Measurements from ENCODE around the gene APOBR. TPM values are rescaled to one million over a fixed set of nuclear protein-coding genes. Genes with fewer than 3 reads are reported as not detected.
A peak's percentile ranks its signal among the peaks of the same experiment; 100 is the strongest.

Gene APOBR
- total RNA-seq, 1 experiment from 2014 or later, result 0.05 TPM

GRCh38 chr16:28492511-28492910, 1.9 kb upstream of the APOBR start:
- CTCF ChIA-PET, result interaction anchor here (0.7 kb wide), 2 partner anchors 57 to 436 kb away, joined by 3 read pairs; no protein-coding TSS in a partner anchor
- Histone ChIP-seq H3K4me3 (replicated peaks in 1 of 2; ENCODE audit: low read depth in 1 of 2, low read length in 2 of 2) (peak overlapping the region; percentile 92 to 99), H3K79me2 (ENCODE audit: insufficient read depth, low read length) (peaks cover 4% of the 10 kb centered on the region; the same call in 1 of the 2 replicates), H3K27ac (ENCODE audit: low read depth, low read length) (peak overlapping the region; percentile 75), H3K4me2 (ENCODE audit: low read length) (peak overlapping the region; percentile 96), H3K36me3 (ENCODE audit: control insufficient read depth in 1 of 2, insufficient read depth in 2 of 2, low read length in 2 of 2) (peaks cover 0 to 4% of the 10 kb centered on the region in 2 experiments; a peak in 2 of 4 replicates), H3K9me3 (ENCODE audit: control insufficient read depth in 1 of 2, insufficient read depth in 1 of 2, low read depth in 1 of 2, low read length in 2 of 2) (no peaks in the 10 kb centered on the region), H3K9ac (ENCODE audit: low read length) (peak overlapping the region; percentile 81), H3K9me2 (ENCODE audit: insufficient read depth) (no peaks in the 10 kb centered on the region), H4K20me1 (ENCODE audit: insufficient read depth) (no peaks in the 10 kb centered on the region), H3K27me3 (ENCODE audit: insufficient read depth, low read length) (no peaks in the 10 kb centered on the region), H3K4me1 (ENCODE audit: control insufficient read depth in 1 of 2, insufficient read depth in 2 of 2, low read length in 2 of 2) (peaks cover 0 to 12% of the 10 kb centered on the region in 2 experiments; a peak in 2 of 4 replicates), H2AFZ (ENCODE audit: low read depth, low read length, poor library complexity, severe bottlenecking) (peak overlapping the region; percentile 100)
- BruUV-seq (replicated peaks), result no TSS peak
- POLR2A ChIA-PET, result no interaction called here
- no peak for ATAC-seq
- DNase-seq (ENCODE audit: low read depth, low spot score), result no peak
- RAD21 ChIA-PET (ENCODE audit: low non-redundant PET in 1 of 2, low total read pairs in 2 of 2, uncharacterized antibody in 2 of 2, unreplicated experiment in 2 of 2), result no interaction called here
- intact Hi-C loops (cut with micrococcal nuclease), result no loop called here
- TF ChIP-seq ELF1 (IDR thresholded peaks at IDR 0.05; ENCODE audit: borderline replicate concordance, low read depth), result no peak
- no peak for TF ChIP-seq RAD21 (IDR thresholded peaks at IDR 0.05; ENCODE audit: low read depth)
- no peak for TF ChIP-seq FOSL1 (IDR thresholded peaks at IDR 0.05; ENCODE audit: low read depth)
- no peak for TF ChIP-seq SIN3A (IDR thresholded peaks at IDR 0.05; ENCODE audit: low read depth)
- no peak for TF ChIP-seq ZBTB33 (IDR thresholded peaks at IDR 0.05; ENCODE audit: extremely low read depth, insufficient replicate concordance, low read length)

GRCh38 chr16:28495098-28495793, 803 bp downstream of the APOBR start:
- intact Hi-C loops (cut with micrococcal nuclease), result no loop called here
- H3K36me3 ChIP-seq (ENCODE audit: control insufficient read depth in 1 of 2, insufficient read depth in 2 of 2, low read length in 2 of 2), result no peaks in the 10 kb centered on the region
- ATAC-seq, result no peak
- no peak overlapping the region for H3K27ac ChIP-seq (ENCODE audit: low read depth, low read length)
- H3K9me2 ChIP-seq (ENCODE audit: insufficient read depth), result no peaks in the 10 kb centered on the region
- no peak overlapping the region for H3K4me2 ChIP-seq (ENCODE audit: low read length)
- H2AFZ ChIP-seq (ENCODE audit: low read depth, low read length, poor library complexity, severe bottlenecking), result no peak overlapping the region
- no TSS peak for BruUV-seq (replicated peaks)
- H3K9ac ChIP-seq (ENCODE audit: low read length), result no peak overlapping the region
- CTCF ChIA-PET, result no interaction called here
- H4K20me1 ChIP-seq (ENCODE audit: insufficient read depth), result no peaks in the 10 kb centered on the region
- DNase-seq (ENCODE audit: low read depth, low spot score), result no peak
- POLR2A ChIA-PET, result no interaction called here
- H3K27me3 ChIP-seq (ENCODE audit: insufficient read depth, low read length), result no peaks in the 10 kb centered on the region
- no peak overlapping the region for H3K4me3 ChIP-seq (replicated peaks in 1 of 2; ENCODE audit: low read depth in 1 of 2, low read length in 2 of 2)
- peaks cover 4% of the 10 kb centered on the region; the same call in 1 of the 2 replicates for H3K79me2 ChIP-seq (ENCODE audit: insufficient read depth, low read length)
- RAD21 ChIA-PET (ENCODE audit: low non-redundant PET in 1 of 2, low total read pairs in 2 of 2, uncharacterized antibody in 2 of 2, unreplicated experiment in 2 of 2), result no interaction called here
- H3K9me3 ChIP-seq (ENCODE audit: control insufficient read depth in 1 of 2, insufficient read depth in 1 of 2, low read depth in 1 of 2, low read length in 2 of 2), result no peaks in the 10 kb centered on the region
- H3K4me1 ChIP-seq (ENCODE audit: control insufficient read depth in 1 of 2, insufficient read depth in 2 of 2, low read length in 2 of 2), result peaks cover 0 to 12% of the 10 kb centered on the region in 2 experiments; a peak in 2 of 4 replicates
- TF ChIP-seq MAX (IDR thresholded peaks at IDR 0.05) (no peak), SRF (IDR thresholded peaks at IDR 0.05; ENCODE audit: low read depth) (no peak)
